ENCODE measurements around the gene RIMBP2.

GRCh38 chr12:130608831-130609230 is 107.3 kb downstream of the RIMBP2 start:
- TF ChIP-seq CTCF (IDR thresholded peaks at IDR 0.05; ENCODE audit: low read depth, low read length) (no peak), MAX (IDR thresholded peaks at IDR 0.05; ENCODE audit: low read depth, low read length) (no peak)
